ENCODE results near the gene B3GALNT2. TPM values are rescaled to one million over a fixed set of nuclear protein-coding genes. Genes with fewer than 3 reads are reported as not detected.

Gene B3GALNT2
- total RNA-seq (2022; extraction: Qiagen RNA extraction; ENCODE audit: low read depth) = 15.1 to 19.9 TPM (median 18.2 TPM) in 5 replicates

DNA sequence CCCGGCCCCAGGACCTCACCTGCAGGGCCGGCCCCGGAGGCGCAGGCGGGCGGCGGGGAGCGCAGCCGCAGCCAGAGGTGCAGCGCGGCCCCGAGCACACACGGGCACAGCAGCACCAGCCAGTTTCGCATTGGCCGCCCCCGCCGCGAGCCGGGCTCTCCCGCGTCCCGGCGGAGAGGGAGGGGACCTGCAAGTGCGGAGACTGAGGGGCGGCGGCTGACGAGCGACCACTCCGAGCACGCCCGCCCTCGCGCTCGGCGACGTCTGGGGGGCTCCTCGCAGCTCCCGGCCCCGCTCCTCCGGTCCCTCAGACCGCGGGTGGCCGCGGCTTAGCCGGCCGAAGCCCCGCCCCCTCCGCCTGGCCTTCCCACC lies at the start of gene B3GALNT2:
Gene B3GALNT2 (minus strand): TSS at position 331 of the 372 bp plus-strand sequence. CDS start 200 bp downstream, at position 131.

Other genes starting within 250 kb of the B3GALNT2 start
- gene ARID4B, start 176.3 kb downstream of the B3GALNT2 start, total RNA-seq (2022; extraction: Qiagen RNA extraction; ENCODE audit: low read depth) = 12.4 to 24.7 TPM (median 15.2 TPM) in 5 replicates
- 14.8 to 30.9 TPM (median 18.1 TPM) in 5 replicates for gene GGPS1, start 175.9 kb downstream of the B3GALNT2 start, total RNA-seq (2022; extraction: Qiagen RNA extraction; ENCODE audit: low read depth)
- gene TBCE, start 137.0 kb downstream of the B3GALNT2 start, total RNA-seq (2022; extraction: Qiagen RNA extraction; ENCODE audit: low read depth) = 38.8 to 58.3 TPM (median 42.3 TPM) in 5 replicates
- 11.4 to 21.5 TPM (median 14.2 TPM) in 5 replicates for gene GNG4, start 145.3 kb upstream of the B3GALNT2 start, total RNA-seq (2022; extraction: Qiagen RNA extraction; ENCODE audit: low read depth)